Measurements from ENCODE around the gene CREB1.

Gene CREB1

GRCh38 chr2:207504513-207505170 is 25.1 kb upstream of the CREB1 start:
- DNase-seq: no peak

GRCh38 chr2:207505171-207505570 is 24.6 kb upstream of the CREB1 start:
- DNase-seq: no peak

GRCh38 chr2:207505728-207506127 is 24.0 kb upstream of the CREB1 start:
- no peak for DNase-seq

- DNase-seq: no peak
These were observed 23.3 kb upstream of the CREB1 start for GRCh38 chr2:207506426-207506825.

GRCh38 chr2:207510148-207510547 is 19.6 kb upstream of the CREB1 start:
- DNase-seq: no peak

GRCh38 chr2:207511851-207512250 is 17.9 kb upstream of the CREB1 start:
- DNase-seq: no peak

GRCh38 chr2:207512356-207512755 is 17.4 kb upstream of the CREB1 start:
- no peak for DNase-seq

GRCh38 chr2:207513551-207514257 is 16.1 kb upstream of the CREB1 start:
- DNase-seq: no peak

GRCh38 chr2:207514451-207514850 is 15.3 kb upstream of the CREB1 start:
- no peak for DNase-seq

- no peak for DNase-seq
These were observed 14.1 kb upstream of the CREB1 start for GRCh38 chr2:207515671-207516070.

- no peak for DNase-seq
These were observed 13.6 kb upstream of the CREB1 start for GRCh38 chr2:207516206-207516605.

- no peak for DNase-seq
These were observed 6.8 kb upstream of the CREB1 start for GRCh38 chr2:207523005-207523404.

- no peak for DNase-seq
These were observed 4.5 kb upstream of the CREB1 start for GRCh38 chr2:207525296-207525695.

GRCh38 chr2:207528980-207529329 is 807 bp upstream of the CREB1 start:
- no peak for DNase-seq

GRCh38 chr2:207530160-207531031 is 634 bp downstream of the CREB1 start:
- peak; percentile 83 for DNase-seq

GRCh38 chr2:207531032-207531952 is 1.5 kb downstream of the CREB1 start:
- DNase-seq: peak; percentile 69

- no peak for DNase-seq
These were observed 2.9 kb downstream of the CREB1 start for GRCh38 chr2:207532676-207533075.

- DNase-seq: no peak
These were observed 3.8 kb downstream of the CREB1 start for GRCh38 chr2:207533461-207534008.

- DNase-seq: no peak
These were observed 4.7 kb downstream of the CREB1 start for GRCh38 chr2:207534417-207534816.

GRCh38 chr2:207539470-207539869 is 9.7 kb downstream of the CREB1 start:
- no peak for DNase-seq

- DNase-seq: no peak
These were observed 10.7 kb downstream of the CREB1 start for GRCh38 chr2:207540431-207540830.

GRCh38 chr2:207541933-207542332 is 12.2 kb downstream of the CREB1 start:
- DNase-seq: no peak
